Kidney epithelial cell (primary cell): Measurements from ENCODE around the gene DCAF12L2. TPM values are rescaled to one million over a fixed set of nuclear protein-coding genes. Genes with fewer than 3 reads are reported as not detected.
"Not testable (repeated sequence)": the region's sequence is repeated elsewhere in the genome, so short reads cannot be mapped to it uniquely, and the experiment has no call there.

Experiments used
- DNase-seq: peaks from one replicate; pipeline ENCODE4 v3.0.0-alpha.2; 2010; ENCODE audit warnings: low read depth
- H3K27me3 ChIP-seq: 2 replicates; pipeline ENCODE4 v1.6.0; 2011; ENCODE audit warnings: low read length; ENCODE audit not compliant: control insufficient read depth, insufficient read depth
- H3K36me3 ChIP-seq: 2 replicates; pipeline ENCODE4 v1.5.1; 2011; ENCODE audit warnings: low read length; ENCODE audit not compliant: control insufficient read depth, insufficient read depth
- H3K4me3 ChIP-seq: 2 replicates; pipeline ENCODE4 v1.5.1; 2011; ENCODE audit warnings: low read depth, mild to moderate bottlenecking, control low read depth, low read length
- total RNA-seq: library from RNA; depleted of rRNA; stranded (reverse); fragments of >200 nt; gene quantifications from 2 replicates; pipeline ENCODE4 v1.2.3, GENCODE V29; 2015
- TF ChIP-seq, protein P1 (sequence below): IDR thresholded peaks from 2 replicates; pipeline ENCODE4 v1.5.1; 2011; ENCODE audit warnings: mild to moderate bottlenecking, moderate library complexity, low read length, control low read depth, inconsistent platforms; ENCODE audit not compliant: insufficient read depth, poor library complexity, severe bottlenecking

Gene DCAF12L2
- total RNA-seq = 0.63 and 1.2 TPM in 2 replicates

DNA sequence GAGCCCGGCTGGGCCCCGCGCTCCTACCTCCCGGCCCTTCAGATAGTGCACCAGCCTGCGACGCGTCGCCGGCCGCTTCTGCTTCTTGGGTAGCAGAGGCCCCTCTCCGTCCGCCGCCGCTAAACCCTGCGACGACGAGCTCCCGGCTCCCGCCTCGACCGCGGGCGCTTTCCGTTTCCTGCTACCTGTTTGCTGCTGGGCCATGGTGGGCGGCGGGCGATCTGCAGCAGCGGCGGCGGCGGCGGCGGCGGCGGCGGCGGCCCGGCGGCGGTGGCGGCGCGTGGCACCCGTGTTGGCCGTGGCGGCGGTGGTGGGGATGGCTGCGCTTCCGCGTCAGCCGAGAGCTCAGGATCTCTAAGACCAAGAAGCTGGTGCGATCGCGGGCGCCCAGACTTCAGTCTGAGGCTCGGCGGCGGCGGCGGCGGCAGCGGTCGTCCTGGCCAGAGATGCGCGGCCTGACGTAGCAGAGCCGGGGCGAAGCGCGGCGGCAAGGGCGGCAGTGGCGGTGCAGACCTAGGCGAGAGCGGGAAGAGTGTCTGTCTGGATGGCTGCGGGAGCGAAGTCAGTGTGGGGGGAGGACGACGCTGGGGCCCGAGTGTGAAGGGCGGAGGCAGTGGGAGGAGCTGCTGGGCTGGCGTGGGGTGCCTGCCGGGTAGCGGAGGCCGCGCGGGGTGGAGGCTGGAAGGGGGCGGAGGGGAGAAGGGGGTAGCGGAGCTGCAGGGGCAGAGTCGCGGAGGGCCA is at the start of gene DCAF12L2:
Gene DCAF12L2, minus strand, starts transcription at position 569 of the 741 bp plus-strand sequence. Its CDS starts 365 bp downstream, at position 204.
- Histone ChIP-seq H3K27me3 (peaks cover 4% of the 10 kb centered on the region), H3K4me3 (peak within 1 kb of the TSS; percentile 36), H3K36me3 (no peaks in the 10 kb centered on the region)
- TF ChIP-seq, protein P1, sequence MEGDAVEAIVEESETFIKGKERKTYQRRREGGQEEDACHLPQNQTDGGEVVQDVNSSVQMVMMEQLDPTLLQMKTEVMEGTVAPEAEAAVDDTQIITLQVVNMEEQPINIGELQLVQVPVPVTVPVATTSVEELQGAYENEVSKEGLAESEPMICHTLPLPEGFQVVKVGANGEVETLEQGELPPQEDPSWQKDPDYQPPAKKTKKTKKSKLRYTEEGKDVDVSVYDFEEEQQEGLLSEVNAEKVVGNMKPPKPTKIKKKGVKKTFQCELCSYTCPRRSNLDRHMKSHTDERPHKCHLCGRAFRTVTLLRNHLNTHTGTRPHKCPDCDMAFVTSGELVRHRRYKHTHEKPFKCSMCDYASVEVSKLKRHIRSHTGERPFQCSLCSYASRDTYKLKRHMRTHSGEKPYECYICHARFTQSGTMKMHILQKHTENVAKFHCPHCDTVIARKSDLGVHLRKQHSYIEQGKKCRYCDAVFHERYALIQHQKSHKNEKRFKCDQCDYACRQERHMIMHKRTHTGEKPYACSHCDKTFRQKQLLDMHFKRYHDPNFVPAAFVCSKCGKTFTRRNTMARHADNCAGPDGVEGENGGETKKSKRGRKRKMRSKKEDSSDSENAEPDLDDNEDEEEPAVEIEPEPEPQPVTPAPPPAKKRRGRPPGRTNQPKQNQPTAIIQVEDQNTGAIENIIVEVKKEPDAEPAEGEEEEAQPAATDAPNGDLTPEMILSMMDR = no peak
- no peak for DNase-seq

GRCh38 chrX:126190888-126191287 is 24.8 kb upstream of the DCAF12L2 start:
- not testable (repeated sequence) for H3K36me3 ChIP-seq, DNase-seq, H3K4me3 ChIP-seq, H3K27me3 ChIP-seq

DNA sequence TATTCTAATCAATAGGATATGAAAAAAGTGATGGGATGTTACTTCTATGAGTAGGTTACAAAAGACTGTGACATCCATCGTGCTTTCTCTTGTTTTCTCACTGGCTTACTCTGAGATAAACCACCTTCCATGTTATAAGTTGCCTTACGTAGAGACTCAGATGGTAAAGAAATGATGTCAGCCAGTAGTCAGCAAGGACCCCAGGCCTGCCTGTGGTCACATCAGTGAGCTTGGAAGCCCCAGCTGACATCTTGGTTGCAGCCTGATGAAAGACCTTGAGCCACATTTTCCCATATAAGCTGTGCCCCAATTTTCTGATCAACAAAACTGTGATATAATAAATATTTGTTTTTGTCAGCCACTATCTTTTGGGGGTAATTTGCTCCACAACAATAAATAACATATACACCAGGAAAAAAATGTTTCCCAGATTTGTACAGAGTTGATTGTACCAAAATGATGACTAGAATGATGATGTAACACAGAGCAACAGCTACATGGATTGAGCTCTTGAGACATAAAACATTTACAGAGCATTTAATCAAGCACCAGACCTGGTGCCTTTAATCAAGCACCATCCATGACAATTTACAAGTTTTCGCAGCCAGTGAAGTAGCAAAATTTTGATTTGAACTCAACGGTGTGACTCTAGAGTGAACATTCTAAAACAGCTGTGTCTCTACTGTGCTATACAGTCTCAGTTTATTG is 11.2 kb upstream of the DCAF12L2 start:
- Histone ChIP-seq H3K27me3 (no peaks in the 10 kb centered on the region), H3K36me3 (no peaks in the 10 kb centered on the region), H3K4me3 (no peak overlapping the region)
- TF ChIP-seq, protein P1 = no peak
- DNase-seq = no peak

- Histone ChIP-seq H3K27me3 (no peaks in the 10 kb centered on the region), H3K36me3 (no peaks in the 10 kb centered on the region), H3K4me3 (no peak overlapping the region)
- no peak for DNase-seq
- TF ChIP-seq, protein P1 = no peak
Measured at GRCh38 chrX:126170720-126171119, 4.6 kb upstream of the DCAF12L2 start.

GRCh38 chrX:126167560-126167959 is 1.5 kb upstream of the DCAF12L2 start:
- no peaks in the 10 kb centered on the region for H3K36me3 ChIP-seq
- no peak overlapping the region for H3K4me3 ChIP-seq
- TF ChIP-seq, protein P1 = no peak
- H3K27me3 ChIP-seq = peaks cover 4% of the 10 kb centered on the region
- DNase-seq = no peak

- Histone ChIP-seq H3K27me3 (peaks cover 4% of the 10 kb centered on the region), H3K36me3 (no peaks in the 10 kb centered on the region), H3K4me3 (peak overlapping the region; percentile 14)
- TF ChIP-seq, protein P1 = no peak
- no peak for DNase-seq
Measured at GRCh38 chrX:126165401-126165720, 728 bp downstream of the DCAF12L2 start.
